GM23338 (cell line): ENCODE measurements around the gene SNUPN. TPM values are rescaled to one million over a fixed set of nuclear protein-coding genes. Genes with fewer than 3 reads are reported as not detected.

Source experiments
- ATAC-seq: fragments of 200-7000 bp; cut with Tn5 transposase; 3 replicates; pipeline ENCODE4 v1.9.1; 2020
- DNase-seq: peaks from one replicate; pipeline ENCODE4 v3.0.0-alpha.2; 2015; ENCODE audit warnings: low spot score
- H2AFZ ChIP-seq: fragments of 200-600 bp; sonication (generic); 2 replicates; pipeline ENCODE4 v1.8.0; 2016; ENCODE audit warnings: antibody characterized with exemption, mild to moderate bottlenecking, moderate library complexity
- H3F3A ChIP-seq: fragments of 200-600 bp; sonication (generic); replicated peaks from 2 replicates; pipeline ENCODE4 v1.8.0; 2017; ENCODE audit warnings: antibody characterized with exemption, mixed run types, low read depth
- H3K27ac ChIP-seq: fragments of 200-600 bp; sonication (generic); 2 replicates; pipeline ENCODE4 v1.6.1; 2016; ENCODE audit warnings: low read depth
- H3K27me3 ChIP-seq: fragments of 200-600 bp; sonication (generic); 2 replicates; pipeline ENCODE4 v1.8.0; 2016; ENCODE audit warnings: mild to moderate bottlenecking, mixed run types, moderate library complexity; ENCODE audit not compliant: insufficient read depth
- H3K36me3 ChIP-seq: fragments of 200-600 bp; sonication (generic); 2 replicates; pipeline ENCODE4 v1.8.0; 2016; ENCODE audit warnings: mild to moderate bottlenecking; ENCODE audit not compliant: insufficient read depth
- H3K4me1 ChIP-seq: fragments of 200-600 bp; sonication (generic); 2 replicates; pipeline ENCODE4 v1.8.0; 2016; ENCODE audit warnings: mild to moderate bottlenecking, moderate library complexity; ENCODE audit not compliant: insufficient read depth
- H3K4me2 ChIP-seq: fragments of 200-600 bp; sonication (generic); 2 replicates; pipeline ENCODE4 v1.7.1; 2017; ENCODE audit warnings: mixed run types
- H3K4me3 ChIP-seq: fragments of 200-600 bp; sonication (generic); 2 replicates; pipeline ENCODE4 v1.6.1; 2016; ENCODE audit warnings: mixed run types
- H3K79me2 ChIP-seq: fragments of 200-600 bp; sonication (generic); replicated peaks from 2 replicates; pipeline ENCODE4 v1.8.0; 2017; ENCODE audit warnings: mild to moderate bottlenecking; ENCODE audit not compliant: insufficient read depth
- H3K9me2 ChIP-seq: fragments of 200-600 bp; sonication (generic); 2 replicates; pipeline ENCODE4 v1.8.0; 2017; ENCODE audit not compliant: insufficient read depth
- H4K20me1 ChIP-seq: fragments of 200-600 bp; sonication (generic); replicated peaks from 2 replicates; pipeline ENCODE4 v1.8.0; 2017; ENCODE audit warnings: mild to moderate bottlenecking; ENCODE audit not compliant: insufficient read depth
- H3K27ac Mint-ChIP-seq: 2 replicates; pipeline ENCODE4 v1.8.0; 2020; ENCODE audit warnings: inconsistent platforms, mild to moderate bottlenecking, moderate library complexity, mixed read lengths
- H3K27me3 Mint-ChIP-seq: 3 replicates; pipeline ENCODE4 v1.8.0; 2022; ENCODE audit warnings: low read depth, mild to moderate bottlenecking, moderate library complexity, mixed read lengths, inconsistent platforms; ENCODE audit not compliant: insufficient read depth, poor library complexity
- H3K36me3 Mint-ChIP-seq: 3 replicates; pipeline ENCODE4 v1.8.0; 2021; ENCODE audit warnings: low read depth, mild to moderate bottlenecking, inconsistent platforms, moderate library complexity, mixed read lengths
- H3K4me1 Mint-ChIP-seq: 3 replicates; pipeline ENCODE4 v1.8.0; 2020; ENCODE audit warnings: mild to moderate bottlenecking, inconsistent platforms, mixed read lengths
- H3K4me3 Mint-ChIP-seq: 3 replicates; pipeline ENCODE4 v1.8.0; 2021; ENCODE audit warnings: moderate library complexity, mild to moderate bottlenecking, inconsistent platforms, mixed read lengths
- H3K9me3 Mint-ChIP-seq: 3 replicates; pipeline ENCODE4 v1.8.0; 2020; ENCODE audit warnings: moderate library complexity, mild to moderate bottlenecking, inconsistent platforms, mixed read lengths
- JUNB ChIP-seq: IDR thresholded peaks from one replicate; pipeline ENCODE4 v1.6.1; 2016; ENCODE audit warnings: antibody characterized with exemption; ENCODE audit not compliant: unreplicated experiment
- POLR2AphosphoS5 ChIP-seq: IDR thresholded peaks from 2 replicates; pipeline ENCODE4 v1.6.1; 2016; ENCODE audit warnings: antibody characterized with exemption, low read depth
- ZNF114 ChIP-seq: fragments of 250-450 bp; sonication (Bioruptor Pico); IDR thresholded peaks from 2 replicates; pipeline ENCODE4 v1.5.0; 2020; ENCODE audit warnings: mild to moderate bottlenecking, moderate library complexity
- polyA plus RNA-seq: library from polyadenylated mRNA; unstranded; fragments of >200 nt; fragmentation: Nextera tagmentation; extraction: Ambion mirVana; gene quantifications from 2 replicates; pipeline ENCODE4 v1.2.1, GENCODE V29; 2016
- total RNA-seq: library from RNA; depleted of rRNA; stranded (reverse); fragments of >200 nt; shearing (Covaris generic); gene quantifications from 2 replicates; pipeline ENCODE4 v1.2.3, GENCODE V29; 2014
- TF ChIP-seq, protein P1 (sequence below): IDR thresholded peaks from 2 replicates; pipeline ENCODE4 v1.6.1; 2016; ENCODE audit warnings: antibody characterized with exemption
- TF ChIP-seq, protein P2 (sequence below): IDR thresholded peaks from one replicate; pipeline ENCODE4 v1.6.1; 2018; ENCODE audit warnings: antibody characterized with exemption; ENCODE audit not compliant: unreplicated experiment
- TF ChIP-seq, protein P3 (sequence below), 2 experiments: fragments of 200-600 bp in 1 of 2; sonication (generic) in 1 of 2; conservative IDR thresholded peaks; 2 replicates each; pipeline versions ENCODE4 v1.5.1 to v1.6.1; 2016 to 2017; ENCODE audit warnings: antibody characterized with exemption in 2 of 2, low read depth in 2 of 2, mild to moderate bottlenecking in 2 of 2, moderate library complexity in 1 of 2

SNUPN gene
- total and polyA plus RNA-seq, 2 experiments from 2014 or later, result 20.5 to 27.7 TPM

DNA sequence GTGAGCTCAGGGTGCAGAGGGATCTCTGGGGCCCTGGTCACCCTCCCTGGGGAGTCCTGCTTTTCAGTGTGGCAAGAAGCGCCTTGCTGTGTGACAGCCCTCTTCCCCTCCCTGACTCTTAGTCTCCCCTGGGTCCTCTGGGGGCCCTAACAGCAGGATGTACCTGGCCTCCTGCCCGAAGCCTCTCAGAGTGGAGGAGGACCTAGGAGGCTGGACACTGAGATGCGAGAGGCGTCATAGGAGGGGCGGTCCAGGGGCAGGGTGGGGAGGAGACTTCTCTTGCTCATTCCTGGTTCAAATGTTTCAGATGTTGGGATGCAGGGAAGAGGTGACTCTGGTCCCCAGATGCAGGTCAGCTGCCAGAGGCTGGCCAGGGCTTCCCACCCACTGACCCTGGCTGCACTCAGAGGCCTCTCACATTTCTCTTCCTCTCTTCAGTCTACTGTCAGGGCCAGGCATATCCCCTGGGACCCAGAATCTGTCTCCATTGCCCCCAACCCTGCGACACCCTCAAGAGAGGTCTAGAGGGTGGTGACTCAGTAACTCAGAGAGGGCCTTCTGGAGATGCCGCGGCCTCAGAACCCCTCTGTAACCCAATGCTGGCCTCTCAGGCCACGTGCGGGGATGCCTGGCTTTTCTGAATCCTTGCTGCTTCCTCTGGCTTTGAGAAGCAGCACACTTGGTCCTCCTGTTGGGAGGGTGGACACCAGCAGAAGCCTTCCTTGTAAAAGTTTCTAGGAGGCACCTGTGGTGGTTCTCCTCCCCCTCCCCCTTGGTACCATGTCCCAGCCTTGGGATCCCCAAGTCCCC lies 48.1 kb upstream of the SNUPN start (continued):
- TF ChIP-seq, protein P1, sequence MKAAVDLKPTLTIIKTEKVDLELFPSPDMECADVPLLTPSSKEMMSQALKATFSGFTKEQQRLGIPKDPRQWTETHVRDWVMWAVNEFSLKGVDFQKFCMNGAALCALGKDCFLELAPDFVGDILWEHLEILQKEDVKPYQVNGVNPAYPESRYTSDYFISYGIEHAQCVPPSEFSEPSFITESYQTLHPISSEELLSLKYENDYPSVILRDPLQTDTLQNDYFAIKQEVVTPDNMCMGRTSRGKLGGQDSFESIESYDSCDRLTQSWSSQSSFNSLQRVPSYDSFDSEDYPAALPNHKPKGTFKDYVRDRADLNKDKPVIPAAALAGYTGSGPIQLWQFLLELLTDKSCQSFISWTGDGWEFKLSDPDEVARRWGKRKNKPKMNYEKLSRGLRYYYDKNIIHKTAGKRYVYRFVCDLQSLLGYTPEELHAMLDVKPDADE, result no peak
- TF ChIP-seq ZNF114 (CRISPR knock-in tag), result no peak
- TF ChIP-seq, protein P2, sequence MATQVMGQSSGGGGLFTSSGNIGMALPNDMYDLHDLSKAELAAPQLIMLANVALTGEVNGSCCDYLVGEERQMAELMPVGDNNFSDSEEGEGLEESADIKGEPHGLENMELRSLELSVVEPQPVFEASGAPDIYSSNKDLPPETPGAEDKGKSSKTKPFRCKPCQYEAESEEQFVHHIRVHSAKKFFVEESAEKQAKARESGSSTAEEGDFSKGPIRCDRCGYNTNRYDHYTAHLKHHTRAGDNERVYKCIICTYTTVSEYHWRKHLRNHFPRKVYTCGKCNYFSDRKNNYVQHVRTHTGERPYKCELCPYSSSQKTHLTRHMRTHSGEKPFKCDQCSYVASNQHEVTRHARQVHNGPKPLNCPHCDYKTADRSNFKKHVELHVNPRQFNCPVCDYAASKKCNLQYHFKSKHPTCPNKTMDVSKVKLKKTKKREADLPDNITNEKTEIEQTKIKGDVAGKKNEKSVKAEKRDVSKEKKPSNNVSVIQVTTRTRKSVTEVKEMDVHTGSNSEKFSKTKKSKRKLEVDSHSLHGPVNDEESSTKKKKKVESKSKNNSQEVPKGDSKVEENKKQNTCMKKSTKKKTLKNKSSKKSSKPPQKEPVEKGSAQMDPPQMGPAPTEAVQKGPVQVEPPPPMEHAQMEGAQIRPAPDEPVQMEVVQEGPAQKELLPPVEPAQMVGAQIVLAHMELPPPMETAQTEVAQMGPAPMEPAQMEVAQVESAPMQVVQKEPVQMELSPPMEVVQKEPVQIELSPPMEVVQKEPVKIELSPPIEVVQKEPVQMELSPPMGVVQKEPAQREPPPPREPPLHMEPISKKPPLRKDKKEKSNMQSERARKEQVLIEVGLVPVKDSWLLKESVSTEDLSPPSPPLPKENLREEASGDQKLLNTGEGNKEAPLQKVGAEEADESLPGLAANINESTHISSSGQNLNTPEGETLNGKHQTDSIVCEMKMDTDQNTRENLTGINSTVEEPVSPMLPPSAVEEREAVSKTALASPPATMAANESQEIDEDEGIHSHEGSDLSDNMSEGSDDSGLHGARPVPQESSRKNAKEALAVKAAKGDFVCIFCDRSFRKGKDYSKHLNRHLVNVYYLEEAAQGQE, result no peak
- TF ChIP-seq JUNB, result no peak
- TF ChIP-seq, protein P3, sequence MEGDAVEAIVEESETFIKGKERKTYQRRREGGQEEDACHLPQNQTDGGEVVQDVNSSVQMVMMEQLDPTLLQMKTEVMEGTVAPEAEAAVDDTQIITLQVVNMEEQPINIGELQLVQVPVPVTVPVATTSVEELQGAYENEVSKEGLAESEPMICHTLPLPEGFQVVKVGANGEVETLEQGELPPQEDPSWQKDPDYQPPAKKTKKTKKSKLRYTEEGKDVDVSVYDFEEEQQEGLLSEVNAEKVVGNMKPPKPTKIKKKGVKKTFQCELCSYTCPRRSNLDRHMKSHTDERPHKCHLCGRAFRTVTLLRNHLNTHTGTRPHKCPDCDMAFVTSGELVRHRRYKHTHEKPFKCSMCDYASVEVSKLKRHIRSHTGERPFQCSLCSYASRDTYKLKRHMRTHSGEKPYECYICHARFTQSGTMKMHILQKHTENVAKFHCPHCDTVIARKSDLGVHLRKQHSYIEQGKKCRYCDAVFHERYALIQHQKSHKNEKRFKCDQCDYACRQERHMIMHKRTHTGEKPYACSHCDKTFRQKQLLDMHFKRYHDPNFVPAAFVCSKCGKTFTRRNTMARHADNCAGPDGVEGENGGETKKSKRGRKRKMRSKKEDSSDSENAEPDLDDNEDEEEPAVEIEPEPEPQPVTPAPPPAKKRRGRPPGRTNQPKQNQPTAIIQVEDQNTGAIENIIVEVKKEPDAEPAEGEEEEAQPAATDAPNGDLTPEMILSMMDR (conservative IDR thresholded peaks at IDR 0.05; ENCODE audit: low read depth in 2 of 2), result no peak

DNA sequence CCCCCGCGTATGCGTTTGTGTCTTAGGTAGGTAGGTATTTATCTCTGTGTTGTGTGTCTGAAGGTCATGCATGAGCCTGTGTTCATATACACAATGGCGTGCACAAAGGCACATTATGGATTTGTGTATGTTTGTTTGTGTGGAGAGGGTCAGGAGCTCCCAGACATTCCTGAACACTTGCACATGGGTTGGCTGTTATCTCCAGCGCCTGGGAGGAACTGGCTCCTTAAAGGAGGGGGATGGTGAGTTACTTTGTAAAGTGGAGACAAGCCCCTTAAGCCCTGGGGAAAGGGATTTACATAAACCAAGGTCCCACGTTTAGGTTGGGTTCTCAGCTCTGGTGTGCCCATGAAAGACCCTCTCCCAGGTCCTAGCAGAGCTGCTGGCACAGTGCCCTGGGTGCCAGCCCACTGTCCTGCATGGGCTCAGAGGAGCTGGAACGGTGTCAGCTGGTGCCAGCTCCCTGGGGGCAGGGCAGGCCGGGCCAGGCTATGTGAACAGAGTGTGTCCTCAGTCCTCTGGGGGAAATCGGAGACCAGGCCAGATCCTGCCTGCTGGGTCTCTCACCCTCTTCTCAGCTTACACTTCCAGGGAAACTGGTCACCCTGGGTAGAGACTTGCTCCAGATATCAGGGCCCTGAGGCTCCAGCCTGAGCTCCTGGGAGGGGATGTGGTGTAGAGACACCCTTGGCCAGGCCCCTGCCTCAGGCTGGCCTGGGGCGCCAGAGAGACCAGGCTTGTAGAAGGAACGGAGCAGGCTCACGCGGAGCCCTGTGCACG lies 47.3 kb upstream of the SNUPN start:
- Mint-ChIP-seq H3K9me3 (no peaks in the 10 kb centered on the region), H3K27ac (peak overlapping the region; percentile 76), H3K4me1 (peaks cover 21% of the 10 kb centered on the region), H3K27me3 (peaks cover 12% of the 10 kb centered on the region), H3K4me3 (peak overlapping the region; percentile 57), H3K36me3 (no peaks in the 10 kb centered on the region; the same call in 2 of the 3 replicates)
- Histone ChIP-seq H3K27me3 (no peaks in the 10 kb centered on the region), H3F3A (no peaks in the 10 kb centered on the region), H3K9me2 (no peaks in the 10 kb centered on the region), H3K4me2 (peak overlapping the region; percentile 30), H3K79me2 (no peaks in the 10 kb centered on the region), H2AFZ (no peak overlapping the region), H3K27ac (no peak overlapping the region), H3K4me1 (peaks cover 15% of the 10 kb centered on the region; the same call in 1 of the 2 replicates), H3K4me3 (no peak overlapping the region), H4K20me1 (no peaks in the 10 kb centered on the region), H3K36me3 (no peaks in the 10 kb centered on the region)
- ATAC-seq (peak; percentile 55), DNase-seq (peak; percentile 59)
- TF ChIP-seq, protein P1, result no peak
- TF ChIP-seq POLR2AphosphoS5, result no peak
